Measurements from ENCODE around the gene GAREM1. TPM values are rescaled to one million over a fixed set of nuclear protein-coding genes. Genes with fewer than 3 reads are reported as not detected.

Gene GAREM1
- total and polyA plus RNA-seq, 9 of the 15 experiments (the other 6 are each of a cell fraction or from before 2014, with no cell fraction given) = 0.03 to 0.33 (median 0.07) TPM; not detected in 1

GRCh38 chr18:32470714-32471633 lies at the start of gene GAREM1 (continued):
- no peak for TF ChIP-seq FOXP4 (CRISPR knock-in tag; IDR thresholded peaks at IDR 0.05; ENCODE audit: borderline replicate concordance)
- TF ChIP-seq NCOA1 (IDR thresholded peaks at IDR 0.05; ENCODE audit: low read depth) = no peak
- no peak for TF ChIP-seq CBX8 (IDR thresholded peaks at IDR 0.05; ENCODE audit: borderline replicate concordance, extremely low read depth, low read depth, low read length, poor library complexity, severe bottlenecking)
- peak; percentile 79 for TF ChIP-seq CCNT2 (IDR thresholded peaks at IDR 0.05; ENCODE audit: borderline replicate concordance, extremely low read depth, insufficient read length, low read depth, low read length)
- no peak for TF ChIP-seq NEUROD1 (IDR thresholded peaks at IDR 0.05; ENCODE audit: borderline replicate concordance, low read depth, low read length, partially characterized antibody)
- TF ChIP-seq IFI16 (CRISPR knock-in tag; IDR thresholded peaks at IDR 0.05) = no peak
- TF ChIP-seq ZNF133 (CRISPR knock-in tag; IDR thresholded peaks at IDR 0.05) = no peak
- TF ChIP-seq TRIM28 (IDR thresholded peaks at IDR 0.05) = no peak
- no peak for TF ChIP-seq SETDB1 (IDR thresholded peaks at IDR 0.05; ENCODE audit: low read length)
- TF ChIP-seq ZC3H8 (IDR thresholded peaks at IDR 0.05) = no peak
- TF ChIP-seq C11orf30 (IDR thresholded peaks at IDR 0.05; ENCODE audit: low read depth) = no peak
- no peak for TF ChIP-seq ZNF311 (CRISPR knock-in tag; IDR thresholded peaks at IDR 0.05)
- TF ChIP-seq ATF1 (CRISPR knock-in tag; IDR thresholded peaks at IDR 0.05) = no peak
- TF ChIP-seq ATF1 (tag; IDR thresholded peaks at IDR 0.05) = 0 out of 2 replicates have a peak, but pooled peaks have one; percentile 16
- TF ChIP-seq SRSF3 (IDR thresholded peaks at IDR 0.05; ENCODE audit: insufficient read depth, low read length) = no peak
- no peak for TF ChIP-seq ZNF583 (CRISPR knock-in tag; IDR thresholded peaks at IDR 0.05)
- no peak for TF ChIP-seq ZNF518B (CRISPR knock-in tag; IDR thresholded peaks at IDR 0.05)
- TF ChIP-seq NCOA4 (IDR thresholded peaks at IDR 0.05; ENCODE audit: partially characterized antibody) = no peak
- peak in 1 of 2 experiments; percentile 42 for TF ChIP-seq E2F6 (IDR thresholded peaks at IDR 0.05; ENCODE audit: borderline replicate concordance in 1 of 2, extremely low read depth in 1 of 2, insufficient read depth in 1 of 2, insufficient read length in 1 of 2, low read depth in 1 of 2, low read length in 1 of 2, poor library complexity in 1 of 2, severe bottlenecking in 1 of 2)
- TF ChIP-seq SAP30 (IDR thresholded peaks at IDR 0.05; ENCODE audit: borderline replicate concordance, insufficient read depth, low read depth, low read length, poor library complexity, severe bottlenecking) = no peak
- no peak for TF ChIP-seq GTF2A2 (tag; IDR thresholded peaks at IDR 0.05)
